Esophagus muscularis mucosa (tissue), 4 donors: ENCODE data around the gene CFAP54.

ENCODE experiments used
- CTCF ChIP-seq, 3 experiments: fragments of 200-600 bp in 2 of 3; fragments of 450-650 bp in 1 of 3; sonication (generic) in 2 of 3; IDR thresholded peaks; one replicate each; pipeline ENCODE4 v1.5.1; 2017 to 2019; ENCODE audit warnings: antibody characterized with exemption in 3 of 3, mild to moderate bottlenecking in 2 of 3, moderate library complexity in 1 of 3
- EP300 ChIP-seq: sonication (generic); formaldehyde crosslinking; IDR thresholded peaks from one replicate; pipeline ENCODE4 v1.6.1; 2017; ENCODE audit warnings: antibody characterized with exemption
- POLR2A ChIP-seq: fragments of 450-650 bp; IDR thresholded peaks from one replicate; pipeline ENCODE4 v1.6.1; 2017; ENCODE audit warnings: antibody characterized with exemption, moderate library complexity, mild to moderate bottlenecking, low read depth
- POLR2AphosphoS5 ChIP-seq, 2 donors: sonication (generic); formaldehyde crosslinking; IDR thresholded peaks; one replicate each; pipeline ENCODE4 v1.6.1; 2017; ENCODE audit warnings: antibody characterized with exemption in 2 of 2

GRCh38 chr12:96487634-96488033 is 1.7 kb upstream of the CFAP54 start:
- TF ChIP-seq EP300: no peak
- TF ChIP-seq CTCF (IDR thresholded peaks at IDR 0.05): no peak
- no peak for TF ChIP-seq POLR2A
- no peak for TF ChIP-seq POLR2AphosphoS5 (IDR thresholded peaks at IDR 0.05)
